GM21737 (cell line): ENCODE results near the gene CD28.
A peak's percentile ranks its signal among the peaks of the same experiment; 100 is the strongest.
"Not testable (repeated sequence)": the region's sequence is repeated elsewhere in the genome, so short reads cannot be mapped to it uniquely, and the experiment has no call there.

Source experiments
- ATAC-seq: cut with Tn5 transposase; IDR thresholded peaks from one replicate; pipeline ENCODE4 v1.9.1; 2021; ENCODE audit warnings: mild to moderate bottlenecking, moderate library complexity; ENCODE audit not compliant: unreplicated experiment

CD28 gene

GRCh38 chr2:203685789-203686420 is 20.5 kb upstream of the CD28 start:
- no peak for ATAC-seq

GRCh38 chr2:203687165-203687564 is 19.3 kb upstream of the CD28 start:
- no peak for ATAC-seq

GRCh38 chr2:203688798-203689197 is 17.6 kb upstream of the CD28 start:
- peak; percentile 72 for ATAC-seq

DNA sequence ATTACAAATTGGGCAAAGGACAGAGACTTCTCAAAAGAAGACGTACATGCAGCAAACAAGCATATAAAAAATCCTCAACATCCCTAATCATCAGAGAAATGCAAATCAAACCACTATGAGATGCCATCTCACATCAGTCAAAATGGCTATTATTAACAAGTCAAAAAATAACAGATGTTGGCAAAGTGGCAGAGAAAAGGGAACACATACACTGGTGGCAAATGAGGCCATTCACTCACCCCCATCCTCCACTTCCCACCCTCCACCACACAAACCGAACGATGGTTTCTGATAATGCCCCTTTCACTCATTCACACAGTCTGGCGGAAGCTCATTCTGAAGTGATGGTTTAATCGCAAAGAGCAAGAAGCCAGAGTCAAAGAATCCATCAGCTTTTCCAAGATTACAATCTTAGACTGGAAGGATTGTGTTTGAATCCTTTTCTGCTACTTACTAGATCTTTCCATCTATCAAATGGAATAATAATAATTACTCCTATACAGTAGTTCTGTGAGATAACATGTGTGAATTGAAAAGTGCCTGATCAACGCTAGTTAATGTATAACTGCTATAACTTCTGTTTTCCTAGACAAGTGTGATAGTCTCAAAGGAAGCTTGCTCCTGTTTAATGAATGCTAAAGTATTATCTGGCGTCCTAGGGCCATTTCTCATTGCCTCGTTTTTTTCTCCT is 16.9 kb upstream of the CD28 start:
- ATAC-seq: peak; percentile 42

DNA sequence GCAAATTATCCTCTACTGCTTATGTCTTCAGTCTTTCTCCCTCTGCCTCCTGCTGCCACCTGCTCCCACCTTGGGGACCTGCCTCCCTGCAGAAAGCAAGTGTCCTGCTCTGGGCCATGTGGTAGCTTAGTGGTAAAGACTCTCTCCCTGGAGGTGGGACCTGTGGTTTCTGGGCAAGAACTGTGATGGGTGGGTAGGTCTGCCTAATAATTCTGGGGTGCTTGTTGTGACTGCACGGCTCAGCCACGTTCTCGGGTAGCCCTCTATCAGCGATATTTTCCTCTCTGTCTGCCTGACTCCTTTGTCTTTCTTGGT is 16.4 kb upstream of the CD28 start:
- peak; percentile 33 for ATAC-seq

DNA sequence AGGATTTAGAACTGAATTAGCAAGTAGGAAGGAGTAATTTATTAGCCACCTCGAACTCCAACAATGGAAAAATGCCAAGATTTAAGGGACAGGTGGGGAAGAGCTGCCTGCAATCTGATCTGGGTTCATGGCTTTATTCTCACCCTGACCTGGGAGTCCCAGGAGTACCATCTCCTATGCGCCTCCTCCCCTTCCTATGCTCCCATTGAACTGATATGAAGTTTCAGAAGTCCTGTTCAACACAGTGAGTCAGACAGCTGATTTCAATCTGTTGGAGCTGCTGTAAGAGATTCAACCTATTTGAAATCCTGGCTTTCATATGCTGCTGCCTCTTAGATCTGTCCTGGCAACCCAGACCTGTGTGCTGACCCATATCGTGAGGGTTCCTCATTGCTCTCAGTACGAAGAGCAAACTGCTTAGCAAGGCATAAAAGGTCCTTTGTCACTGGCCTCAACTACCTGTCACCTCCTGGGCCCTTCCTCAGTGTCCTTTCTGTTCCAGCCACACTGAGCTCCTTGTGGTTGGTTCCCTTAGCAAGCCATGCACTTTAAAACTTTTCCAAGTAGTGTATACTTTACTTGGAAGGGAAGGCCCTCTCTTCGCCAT is 15.9 kb upstream of the CD28 start:
- ATAC-seq: no peak

DNA sequence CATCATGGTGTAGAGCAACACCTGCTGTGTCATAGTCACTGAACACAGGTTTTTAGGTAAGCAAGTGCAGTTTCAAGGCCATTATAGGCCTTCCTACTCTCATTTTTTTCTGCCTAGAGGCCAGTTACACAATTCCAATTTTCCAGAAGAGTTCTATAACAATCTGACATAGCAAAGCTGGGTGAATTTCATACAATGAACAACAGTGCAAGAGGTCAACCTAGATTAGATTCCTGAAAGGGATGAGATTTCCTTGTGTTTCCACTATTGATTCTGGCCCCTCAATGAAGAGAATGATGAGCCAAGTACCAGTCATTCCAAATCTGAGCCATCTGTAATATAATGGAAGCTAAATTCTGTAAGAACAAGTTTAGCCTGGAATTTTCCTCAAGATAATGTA is 15.3 kb upstream of the CD28 start:
- no peak for ATAC-seq

DNA sequence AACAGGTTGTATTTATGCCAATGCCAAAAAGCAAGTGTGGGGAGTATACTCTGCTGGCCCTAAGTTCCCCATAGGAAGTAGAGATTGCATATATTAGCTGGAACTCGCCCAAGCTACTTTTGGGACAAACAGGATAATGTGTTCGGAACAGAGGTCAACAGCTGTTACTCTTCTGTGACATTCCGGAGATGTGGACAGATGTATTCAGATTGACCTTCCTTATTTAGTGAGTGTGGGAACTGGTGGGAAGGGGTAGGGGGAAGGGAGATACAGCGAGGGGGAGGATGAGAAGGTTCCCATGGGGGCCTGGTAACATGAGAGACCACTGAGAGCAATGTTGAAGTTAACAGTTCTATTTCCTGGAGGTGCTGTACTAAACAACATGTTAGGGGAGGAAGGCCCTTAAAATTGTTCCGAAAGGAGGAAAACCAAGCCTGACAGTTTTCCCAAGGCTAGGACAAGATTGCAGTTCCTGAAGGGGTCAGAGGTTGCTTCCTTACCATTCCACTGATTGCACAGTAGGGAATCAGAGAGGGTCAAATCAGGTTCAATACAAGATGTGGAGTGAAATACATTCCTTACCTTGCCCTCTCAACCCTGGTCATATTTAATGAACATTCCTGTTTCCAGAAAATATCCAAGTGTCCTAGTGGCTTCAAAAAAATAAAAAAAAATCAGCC is 14.3 kb upstream of the CD28 start:
- ATAC-seq: no peak

GRCh38 chr2:203693242-203693879 is 13.1 kb upstream of the CD28 start:
- ATAC-seq: no peak

DNA sequence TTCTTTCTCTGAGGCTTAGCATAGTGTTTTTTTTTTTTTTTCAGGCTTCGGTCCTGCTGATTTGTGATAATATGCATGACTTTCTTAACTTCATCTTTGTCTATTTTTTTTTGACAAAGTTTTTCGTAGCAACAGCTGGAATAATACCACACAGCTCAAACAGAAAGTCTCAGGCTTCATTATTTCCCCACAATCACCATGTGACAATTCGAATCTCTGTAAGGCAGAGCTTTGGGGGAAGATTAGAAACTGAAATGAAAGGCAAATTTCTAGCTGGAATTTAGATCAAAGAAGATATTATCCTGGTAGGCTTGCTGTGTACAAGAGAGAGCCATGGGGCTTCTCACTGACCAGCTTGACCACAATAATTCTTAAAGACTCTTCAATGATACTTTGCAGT is 12.2 kb upstream of the CD28 start:
- no peak for ATAC-seq

GRCh38 chr2:203697190-203697589 is 9.2 kb upstream of the CD28 start:
- ATAC-seq: no peak

DNA sequence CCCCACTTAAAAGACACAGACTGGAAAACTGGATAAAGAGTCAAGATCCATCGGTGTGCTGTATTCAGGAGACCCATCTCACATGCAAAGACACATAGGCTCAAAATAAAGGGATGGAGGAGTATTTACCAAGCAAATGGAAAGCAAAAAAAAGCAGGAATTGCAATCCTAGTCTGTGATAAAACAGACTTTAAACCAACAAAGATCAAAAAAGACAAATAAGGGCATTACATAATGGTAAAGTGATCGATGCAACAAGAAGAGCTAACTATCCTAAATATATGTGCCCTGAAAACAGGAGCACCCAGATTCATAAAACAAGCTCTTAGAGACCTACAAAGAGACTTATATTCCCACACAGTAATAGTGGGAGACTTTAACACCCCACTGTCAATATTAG is 8.7 kb upstream of the CD28 start:
- not testable (repeated sequence) for ATAC-seq

- not testable (repeated sequence) for ATAC-seq
Observed at GRCh38 chr2:203698410-203698809, 8.0 kb upstream of the CD28 start.

DNA sequence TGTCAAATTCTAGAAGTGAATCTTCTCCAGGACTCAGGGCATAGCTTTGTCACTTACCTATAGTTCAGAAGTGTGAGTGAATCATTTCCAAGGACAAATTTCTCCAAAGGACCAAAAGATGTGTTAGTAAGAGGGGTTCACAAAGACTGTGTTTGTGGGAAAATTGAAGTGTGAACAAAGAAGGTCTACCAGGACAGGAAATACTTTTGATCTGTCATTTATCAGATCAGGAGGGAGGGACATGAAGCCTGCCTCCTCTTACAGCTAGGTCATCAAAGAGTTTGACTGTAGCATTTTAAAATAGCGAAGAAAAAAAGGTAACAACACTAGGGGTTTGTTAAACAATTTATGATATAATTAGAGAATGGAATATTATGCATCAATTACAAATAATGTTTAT is 2.0 kb upstream of the CD28 start:
- no peak for ATAC-seq

- no peak for ATAC-seq
Observed at GRCh38 chr2:203705178-203705577, 1.3 kb upstream of the CD28 start.

DNA sequence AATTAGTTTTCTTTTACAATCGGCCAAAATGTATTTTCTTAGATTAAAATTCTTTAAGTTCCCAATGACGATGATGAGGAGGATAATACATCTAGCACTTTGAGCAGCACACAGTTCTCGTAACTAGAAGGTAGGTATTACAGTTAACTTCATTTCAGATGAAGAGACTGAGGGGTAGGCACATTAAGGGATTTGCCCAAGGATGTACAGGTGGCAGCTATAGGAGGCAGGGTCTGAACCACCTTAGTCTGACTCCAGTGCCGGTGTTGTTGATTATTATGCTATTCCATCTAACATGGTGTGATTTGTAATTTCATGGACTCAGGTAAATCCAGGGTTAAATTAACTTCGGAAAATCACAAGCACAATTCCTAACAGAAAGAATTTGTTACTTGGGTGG is 1.1 kb downstream of the CD28 start:
- ATAC-seq: no peak

DNA sequence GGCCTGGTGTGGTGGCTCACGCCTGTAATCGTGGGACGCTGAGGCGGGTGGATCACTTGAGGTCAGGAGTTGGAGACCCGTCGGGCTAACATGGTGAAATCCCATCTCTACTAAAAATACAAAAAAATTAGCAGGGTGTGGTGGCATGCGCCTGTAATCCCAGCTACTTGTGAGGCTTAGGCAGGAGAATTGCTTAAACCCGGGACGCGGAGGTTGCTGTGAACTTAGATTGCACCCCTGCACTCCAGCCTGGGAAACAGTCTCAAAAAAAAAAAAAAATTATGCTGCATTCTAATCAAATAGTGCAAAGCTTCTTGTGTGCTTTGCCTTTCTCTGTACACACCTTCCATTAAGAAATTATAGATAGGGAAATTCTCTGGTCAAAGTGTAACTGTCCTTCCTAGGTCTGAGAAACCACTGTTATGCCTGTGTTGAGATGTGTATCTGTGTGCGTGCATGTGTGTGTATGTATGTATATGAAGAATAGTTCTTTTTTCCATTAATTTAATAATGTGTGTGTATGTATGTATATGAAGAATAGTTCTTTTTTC is 2.5 kb downstream of the CD28 start:
- ATAC-seq: no peak

GRCh38 chr2:203709416-203710040 is 3.1 kb downstream of the CD28 start:
- ATAC-seq: no peak

DNA sequence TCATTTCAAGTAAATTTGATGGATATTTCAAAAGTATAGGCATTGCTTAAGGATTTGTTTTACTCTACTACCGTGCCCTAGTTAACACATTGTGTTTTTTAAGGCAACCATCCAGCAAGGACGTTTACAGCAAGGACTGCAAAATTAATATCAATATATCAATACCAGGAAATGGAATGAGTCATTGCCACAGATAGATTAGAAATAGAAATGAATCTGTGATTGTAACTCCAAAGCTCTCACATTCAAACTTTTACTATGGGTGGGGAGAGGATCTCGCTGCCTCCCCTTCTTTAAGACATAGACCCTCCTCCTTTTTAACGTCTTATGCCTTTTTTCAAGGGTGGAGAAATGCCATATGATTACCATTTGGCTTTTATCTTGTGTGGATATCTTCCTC is 3.8 kb downstream of the CD28 start:
- ATAC-seq: no peak

DNA sequence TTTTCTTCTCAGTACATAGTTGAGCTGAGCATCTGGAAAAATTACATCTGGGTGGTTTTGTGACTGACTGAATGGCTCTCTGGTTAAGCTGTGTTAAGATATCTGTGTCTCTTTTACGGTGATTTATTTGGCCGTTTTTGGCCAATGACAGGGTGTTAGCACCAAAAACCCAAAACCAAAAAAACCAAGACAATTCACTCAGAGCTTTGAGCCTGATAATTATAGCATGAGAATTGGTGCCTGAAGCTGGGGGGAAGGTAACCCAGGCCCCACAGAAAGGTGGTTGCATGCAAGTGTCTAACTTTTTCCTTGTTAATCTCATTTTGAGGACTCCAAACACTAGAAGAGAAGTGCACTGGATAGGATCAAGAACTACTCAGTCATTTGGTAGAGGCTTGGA is 4.5 kb downstream of the CD28 start:
- ATAC-seq: no peak

- ATAC-seq: no peak
Observed at GRCh38 chr2:203711399-203711798, 5.0 kb downstream of the CD28 start.
